Measurements from ENCODE around the gene USP12. TPM values are rescaled to one million over a fixed set of nuclear protein-coding genes. Genes with fewer than 3 reads are reported as not detected.
A peak's percentile ranks its signal among the peaks of the same experiment; 100 is the strongest.

The USP12 gene
- polyA plus RNA-seq, 4 donors: 27.6 to 40.2 (median 33.6) TPM

DNA sequence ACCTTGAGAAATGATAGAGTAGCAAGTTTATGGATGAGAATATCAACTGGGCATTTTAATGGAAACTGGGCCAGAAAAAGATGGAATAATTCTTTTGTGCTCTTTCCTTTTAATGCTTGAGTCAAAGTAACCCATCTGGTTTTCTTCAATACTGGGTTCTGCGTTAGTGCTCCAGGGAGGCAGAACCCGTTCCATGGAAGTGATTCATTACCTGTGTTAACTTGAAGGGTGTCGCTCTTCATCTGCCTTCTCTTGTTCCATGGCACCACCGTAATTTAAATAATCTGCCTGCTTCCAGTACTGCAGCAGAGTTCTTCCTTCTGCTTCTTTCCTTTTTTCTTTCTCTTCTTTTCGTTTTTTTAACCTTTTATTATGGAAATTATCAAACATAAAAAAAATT is 14.7 kb upstream of the USP12 start:
- DNase-seq (ENCODE audit: low read depth in 4 of 4, low spot score in 3 of 4): no peak

DNA sequence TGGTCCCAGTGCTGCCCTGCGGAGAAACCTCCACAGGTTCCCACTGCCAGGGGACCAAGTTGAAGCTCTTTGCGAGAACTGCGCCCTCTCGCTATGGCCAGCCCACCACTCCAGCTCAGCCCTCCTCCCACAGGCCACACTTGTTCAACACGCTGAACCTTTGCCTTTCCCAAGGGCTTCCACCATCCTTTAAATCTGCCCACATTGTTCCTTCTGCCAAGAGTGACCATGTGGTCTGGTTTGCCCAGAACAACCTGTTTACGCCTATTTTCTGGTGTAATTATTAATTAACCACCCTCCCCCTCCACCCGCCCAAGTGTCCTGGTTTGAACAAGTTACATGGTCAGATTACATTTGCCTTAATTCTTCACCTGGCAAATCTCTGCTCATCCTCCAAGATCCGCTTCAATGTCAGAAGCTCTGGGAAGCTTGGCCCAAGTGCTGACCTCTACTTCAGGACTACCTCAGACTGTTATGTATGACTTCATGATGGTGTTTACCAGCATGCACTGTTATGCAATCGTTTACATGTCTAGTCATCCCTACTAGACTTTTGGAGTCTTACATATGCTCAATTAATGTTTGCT is 12.0 kb upstream of the USP12 start:
- DNase-seq (ENCODE audit: low read depth in 4 of 4, low spot score in 3 of 4): no peak

DNA sequence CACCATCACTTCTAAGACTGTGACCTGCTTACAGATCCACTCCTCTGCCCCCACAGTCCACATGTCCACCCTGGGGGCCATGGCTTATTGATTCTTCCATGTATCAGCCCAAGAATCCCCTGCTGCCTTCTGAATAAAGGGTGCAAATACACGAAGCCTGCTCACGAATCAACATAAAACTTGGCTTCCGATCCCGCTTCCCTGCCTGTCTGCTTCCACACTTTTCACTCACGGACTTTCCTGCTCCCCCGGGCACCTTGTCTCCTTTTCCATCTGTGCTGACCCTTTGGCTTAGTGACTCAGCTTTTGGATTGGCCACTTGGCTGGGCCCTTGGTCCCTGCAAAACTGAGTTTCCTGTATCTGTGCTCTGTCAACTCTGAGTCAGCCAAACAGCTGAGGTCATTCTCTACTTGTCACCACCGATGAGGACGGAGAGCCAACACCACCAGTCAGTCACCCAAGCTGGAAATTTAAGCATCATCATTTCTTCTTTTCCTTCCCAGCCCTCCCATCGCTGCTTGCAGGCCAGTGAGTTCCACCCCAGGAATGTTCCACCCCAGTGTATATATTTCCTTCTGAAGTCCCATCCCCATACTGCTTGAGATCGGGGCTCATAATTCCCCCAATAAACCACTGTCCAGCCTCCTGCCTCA is 11.4 kb upstream of the USP12 start:
- DNase-seq (ENCODE audit: low read depth in 4 of 4, low spot score in 3 of 4): no peak

DNA sequence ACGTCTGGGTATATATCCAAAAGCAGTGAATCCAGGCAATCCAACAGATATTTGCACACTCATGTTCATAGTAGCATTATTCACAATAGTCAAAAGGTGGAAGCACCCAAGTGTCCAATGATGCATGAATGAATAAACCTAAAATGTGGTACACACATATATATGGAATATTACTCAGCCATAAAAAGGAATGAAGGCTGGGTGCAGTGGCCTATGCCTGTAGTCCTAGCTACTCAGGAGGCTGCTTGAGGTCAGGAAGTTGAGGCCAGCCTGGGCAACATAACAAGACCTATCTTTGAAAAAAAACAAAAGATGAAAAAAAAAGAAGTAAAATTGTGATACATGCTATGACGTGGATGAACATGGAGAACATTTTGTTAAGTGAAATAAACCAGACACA is 10.4 kb upstream of the USP12 start:
- DNase-seq (ENCODE audit: low read depth in 4 of 4, low spot score in 3 of 4): no peak

DNA sequence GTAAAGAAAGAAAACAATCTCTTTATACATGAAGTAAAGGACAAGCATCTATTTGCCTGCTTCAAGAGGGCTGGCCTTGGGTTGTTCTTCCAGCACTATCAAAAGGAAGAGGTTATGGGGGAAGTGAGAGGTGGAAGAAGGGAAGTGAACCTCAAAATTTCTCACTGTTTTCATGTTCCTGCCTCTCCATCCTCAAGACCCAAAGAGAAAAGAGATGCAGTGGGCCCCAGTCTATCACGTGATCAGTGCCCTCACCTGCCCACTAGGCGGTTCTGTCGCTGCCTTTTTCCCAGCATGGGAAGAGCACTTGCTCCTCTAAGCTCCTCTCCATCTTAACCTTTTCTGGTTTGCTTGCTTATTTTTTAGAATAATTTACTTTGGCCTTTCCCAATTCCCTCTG is 6.2 kb upstream of the USP12 start:
- no peak for DNase-seq (ENCODE audit: low read depth in 4 of 4, low spot score in 3 of 4)

DNA sequence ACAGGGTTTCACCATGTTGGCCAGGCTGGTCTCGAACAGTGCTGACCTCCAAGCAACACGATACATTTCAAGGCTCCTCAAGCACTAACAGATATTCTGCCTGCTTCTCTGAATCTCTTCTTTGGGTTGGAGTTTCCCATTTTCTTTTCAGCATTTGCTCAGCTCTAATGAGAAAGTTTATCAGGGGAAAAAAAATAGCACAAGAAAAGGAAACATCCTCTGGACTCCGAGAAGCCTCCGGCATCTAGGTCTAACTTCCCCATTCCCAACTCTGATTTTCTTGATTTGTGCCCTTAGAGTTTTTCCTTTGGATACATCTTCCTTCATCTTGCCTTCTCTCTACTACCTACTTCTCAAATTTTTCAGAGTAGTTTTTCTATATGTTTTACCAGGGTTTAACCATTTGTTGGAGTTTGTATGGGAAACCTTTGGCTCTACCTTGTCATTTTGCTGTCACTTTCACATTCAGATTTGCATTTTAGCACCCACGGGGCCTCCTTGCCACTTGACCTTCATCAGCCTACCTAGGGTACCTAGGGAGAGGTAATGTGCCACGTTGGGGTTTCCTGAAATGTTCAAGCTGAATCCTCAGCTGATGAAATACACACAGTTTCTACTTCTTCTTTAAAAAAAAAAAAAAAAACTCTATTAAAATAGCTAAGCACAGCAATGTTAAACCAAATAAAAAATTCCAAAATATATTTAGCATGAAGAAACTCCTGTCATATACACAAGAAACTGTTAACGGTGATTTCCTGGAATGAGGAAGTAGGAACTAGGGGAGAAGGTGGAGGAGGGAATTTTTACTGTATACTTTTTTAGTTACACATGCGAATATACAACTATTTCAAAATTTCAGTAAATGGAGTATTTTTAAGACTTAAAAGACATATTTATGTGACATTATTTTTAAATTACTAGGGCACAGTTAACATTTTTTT is 5.1 kb upstream of the USP12 start:
- no peak for DNase-seq (ENCODE audit: low read depth in 4 of 4, low spot score in 3 of 4)

DNA sequence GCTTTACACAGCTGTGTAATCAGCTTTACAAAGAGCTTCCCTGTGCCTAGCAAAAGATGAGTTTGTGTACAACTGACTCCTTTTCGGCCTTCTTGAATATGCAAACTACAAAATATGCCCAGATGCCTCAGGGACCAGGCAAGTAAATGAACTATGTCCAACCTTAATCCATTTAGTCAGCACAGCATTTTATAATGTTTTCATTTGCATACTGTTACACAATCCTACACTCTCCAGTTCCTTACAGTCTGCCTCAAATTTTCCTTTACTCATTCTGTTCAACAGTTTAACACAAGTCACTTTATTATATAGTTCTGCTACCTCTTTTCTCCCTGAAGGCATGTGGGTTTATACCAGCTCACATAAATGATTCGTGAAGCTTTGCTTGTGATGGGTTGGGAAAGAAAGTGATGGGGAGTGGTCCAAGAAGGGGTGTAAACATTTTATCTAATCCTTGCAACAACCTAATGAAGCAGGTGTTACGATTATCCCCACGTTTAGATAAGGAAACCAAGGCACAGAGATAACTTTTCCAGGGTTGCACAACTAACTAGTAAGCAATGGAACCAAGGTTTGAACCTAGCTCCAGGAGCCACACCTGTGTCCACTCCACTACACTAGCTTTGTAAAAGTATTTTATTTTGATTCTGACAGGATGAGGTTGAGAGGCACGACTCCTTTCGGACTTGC is 3.3 kb upstream of the USP12 start:
- no peak for DNase-seq (ENCODE audit: low read depth in 4 of 4, low spot score in 3 of 4)

DNA sequence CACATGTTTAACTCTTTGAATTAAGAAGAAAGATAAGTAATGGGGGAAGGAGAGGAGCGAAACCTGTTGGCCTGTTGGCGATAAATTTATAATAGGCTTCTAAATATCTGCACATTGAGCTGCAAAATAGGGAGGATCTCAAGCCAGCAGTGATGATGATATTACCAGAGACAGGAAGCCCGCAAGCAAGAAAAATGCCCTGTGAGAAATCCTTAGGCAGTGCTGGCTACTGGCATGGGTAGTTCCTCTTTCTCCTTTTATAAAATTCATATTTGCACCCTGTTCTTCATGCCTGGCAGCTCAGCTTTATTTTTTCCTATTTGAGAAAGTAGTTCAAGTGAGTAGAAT is 858 bp upstream of the USP12 start:
- no peak for DNase-seq (ENCODE audit: low read depth in 4 of 4, low spot score in 3 of 4)

DNA sequence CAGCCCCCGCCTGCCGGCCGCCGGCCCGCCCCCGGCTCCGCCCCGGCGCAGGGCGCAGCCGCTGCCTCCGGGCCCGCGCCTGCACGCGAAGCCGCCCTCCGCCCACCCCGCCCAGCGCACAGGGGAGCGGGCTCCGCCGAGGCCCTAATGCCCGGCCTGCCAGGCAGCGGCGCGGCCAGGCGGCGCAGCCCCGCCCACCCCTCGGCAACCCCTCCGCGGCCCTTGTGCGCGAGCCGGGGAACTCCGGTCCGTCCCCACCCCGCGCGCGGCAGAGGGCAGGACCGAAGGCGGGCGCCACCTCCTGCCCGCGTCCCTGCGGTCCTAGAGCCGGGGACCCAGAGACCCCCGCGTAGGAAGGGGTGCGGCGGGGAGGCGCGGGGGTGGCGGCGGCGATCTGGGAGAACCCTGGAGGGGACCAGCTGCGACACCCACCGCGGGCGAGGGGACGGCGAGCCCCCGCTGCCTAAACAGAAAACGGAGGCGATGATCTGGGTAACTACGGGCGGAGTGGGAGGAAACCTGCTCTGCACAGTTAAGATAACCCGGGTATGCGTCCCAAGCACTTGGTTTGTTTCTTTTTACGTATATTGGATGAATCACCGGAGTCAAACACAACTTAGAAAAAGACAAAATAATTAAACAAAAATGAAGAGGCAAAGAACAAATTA is 350 bp upstream of the USP12 start:
- peak in 3 of 4 donors; percentile 80 to 85 (median 80) for DNase-seq (ENCODE audit: low read depth in 4 of 4, low spot score in 3 of 4)

DNA sequence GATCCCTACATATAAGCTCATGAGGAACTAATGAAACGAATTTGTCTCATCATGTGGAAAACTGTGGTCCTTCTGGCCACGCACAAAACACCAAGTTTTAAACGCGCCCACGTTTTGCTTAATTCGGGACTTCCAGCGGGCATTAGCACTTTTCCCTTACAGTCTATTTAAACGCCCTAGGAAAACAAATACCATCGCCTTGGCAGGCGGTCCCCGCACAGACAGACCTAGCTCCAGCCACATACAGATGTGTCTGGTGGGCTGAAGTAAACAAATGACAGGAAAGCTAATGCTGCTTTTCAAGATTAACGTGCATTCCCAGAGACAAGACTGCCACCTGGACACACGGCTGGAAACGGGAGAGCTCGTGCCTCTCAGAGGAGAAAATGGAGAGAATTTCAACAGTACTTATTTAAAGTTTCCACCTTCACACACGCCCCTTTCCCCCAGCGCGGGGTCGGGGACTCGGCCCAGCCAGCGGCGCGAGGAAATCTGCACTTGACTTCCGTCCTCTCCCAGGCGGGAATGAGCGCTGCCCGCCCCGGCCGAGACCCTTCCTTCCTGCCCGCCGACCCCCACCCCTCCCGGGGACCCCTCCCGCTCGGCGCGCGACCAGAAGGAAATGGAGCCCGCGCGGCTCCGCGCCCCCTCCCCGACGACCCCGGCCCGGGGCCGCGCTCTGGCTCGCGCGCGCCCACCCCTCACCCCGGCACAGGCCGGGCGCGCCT is 931 bp downstream of the USP12 start:
- DNase-seq (ENCODE audit: low read depth in 4 of 4, low spot score in 3 of 4): peak in 2 of 4 donors; percentile 45 to 46

DNA sequence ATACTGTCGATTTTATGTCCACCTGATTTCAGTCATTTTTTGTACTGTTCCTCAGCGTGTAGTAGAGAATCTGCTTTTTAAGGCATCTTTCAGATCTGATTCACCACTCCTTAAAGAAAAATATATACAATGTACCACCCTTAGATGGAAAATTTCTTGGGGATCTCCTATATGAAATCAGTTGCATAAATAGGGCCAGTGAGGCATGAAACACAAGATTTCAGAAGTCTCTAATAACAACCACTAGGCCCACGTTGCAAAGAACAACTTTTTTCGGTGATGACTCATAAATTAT is 1.4 kb downstream of the USP12 start:
- no peak for DNase-seq (ENCODE audit: low read depth in 4 of 4, low spot score in 3 of 4)

DNA sequence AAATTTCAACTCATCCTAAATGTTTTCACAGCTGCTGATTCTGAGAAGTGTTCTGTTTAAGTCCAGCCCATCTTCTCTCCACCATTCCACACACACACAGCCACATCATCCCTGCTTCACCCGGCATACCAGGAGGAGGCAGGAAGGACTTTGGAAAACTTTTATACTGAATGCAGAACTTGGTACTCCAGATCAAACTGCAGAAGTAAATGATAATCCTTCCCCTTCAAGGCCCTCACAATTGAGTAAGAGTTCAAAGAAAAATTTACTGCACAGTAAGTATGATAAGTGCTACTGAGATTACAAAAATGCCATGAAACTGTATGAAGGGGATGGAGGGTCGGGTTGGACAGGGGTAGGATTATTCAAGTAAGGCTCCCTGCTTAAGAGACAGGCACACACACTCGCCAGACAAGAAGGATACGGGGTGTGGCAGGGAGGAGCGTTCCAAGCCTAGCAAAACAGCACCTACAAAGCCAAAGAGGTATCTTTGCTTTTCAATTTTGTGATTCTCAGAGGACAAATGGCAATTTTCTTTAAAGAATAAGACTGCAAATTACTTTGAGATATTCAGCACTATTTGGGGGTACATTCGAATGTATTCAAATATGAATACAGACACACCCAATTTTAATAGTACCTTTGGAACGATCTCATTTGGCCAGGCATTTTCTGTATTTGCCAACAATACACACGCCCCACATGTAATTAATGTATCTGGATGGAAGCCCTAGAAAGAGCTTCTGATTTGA is 2.5 kb downstream of the USP12 start:
- DNase-seq (ENCODE audit: low read depth in 4 of 4, low spot score in 3 of 4): no peak

DNA sequence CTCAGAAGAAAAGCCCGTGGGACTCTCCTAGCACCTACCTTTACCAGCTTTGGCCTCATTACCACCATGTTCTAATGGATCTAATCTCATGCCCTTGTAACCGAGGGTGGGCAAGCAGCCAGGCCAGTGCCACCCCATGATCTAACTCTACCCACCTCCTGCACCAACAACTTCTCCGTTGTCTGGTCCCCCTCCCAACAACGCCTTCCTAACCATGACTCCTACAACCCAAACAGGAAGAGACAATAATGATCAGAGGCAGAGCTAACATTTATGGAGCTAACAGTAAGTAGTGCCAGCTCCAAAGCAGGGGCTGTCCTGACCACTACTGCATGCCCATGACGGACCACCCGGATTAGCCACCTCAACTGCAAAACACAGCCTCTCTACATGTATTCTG is 3.5 kb downstream of the USP12 start:
- no peak for DNase-seq (ENCODE audit: low read depth in 4 of 4, low spot score in 3 of 4)

DNA sequence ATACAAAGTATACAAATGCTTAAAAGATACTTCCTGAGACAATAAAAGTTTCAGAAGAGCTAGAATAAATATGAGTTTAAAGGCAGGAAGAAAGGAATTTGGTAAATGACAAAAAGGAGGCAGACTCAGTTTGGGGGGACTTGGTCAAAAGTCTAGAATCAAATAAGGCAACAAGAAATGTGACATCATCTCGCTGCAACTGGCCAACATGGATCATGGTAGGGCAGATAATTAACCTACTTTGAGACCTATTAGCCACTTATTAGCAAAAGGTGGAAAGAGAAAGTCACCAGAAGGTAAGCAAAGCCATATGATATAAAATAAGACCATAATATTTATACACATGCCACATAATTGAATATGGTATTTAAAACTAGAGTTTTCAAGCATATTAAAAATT is 5.3 kb downstream of the USP12 start:
- no peak for DNase-seq (ENCODE audit: low read depth in 4 of 4, low spot score in 3 of 4)

DNA sequence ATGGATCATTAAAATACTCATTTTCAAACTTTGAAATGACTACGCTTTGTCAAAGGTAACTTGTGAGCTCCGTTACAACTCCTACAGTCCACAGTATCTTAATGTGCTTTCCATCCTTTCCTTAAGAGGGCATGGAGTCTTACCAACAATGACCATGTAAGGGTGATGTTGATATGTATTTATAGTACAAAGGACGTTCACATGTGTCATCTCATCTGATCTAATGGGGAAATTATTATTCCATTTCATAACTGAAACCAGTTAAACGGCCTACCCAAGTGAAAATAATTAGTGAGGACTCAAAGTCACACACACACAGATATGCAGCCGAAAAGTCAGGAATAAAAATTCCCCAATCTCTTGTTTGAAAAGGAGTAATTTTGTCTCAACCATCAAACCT is 9.6 kb downstream of the USP12 start:
- no peak for DNase-seq (ENCODE audit: low read depth in 4 of 4, low spot score in 3 of 4)

DNA sequence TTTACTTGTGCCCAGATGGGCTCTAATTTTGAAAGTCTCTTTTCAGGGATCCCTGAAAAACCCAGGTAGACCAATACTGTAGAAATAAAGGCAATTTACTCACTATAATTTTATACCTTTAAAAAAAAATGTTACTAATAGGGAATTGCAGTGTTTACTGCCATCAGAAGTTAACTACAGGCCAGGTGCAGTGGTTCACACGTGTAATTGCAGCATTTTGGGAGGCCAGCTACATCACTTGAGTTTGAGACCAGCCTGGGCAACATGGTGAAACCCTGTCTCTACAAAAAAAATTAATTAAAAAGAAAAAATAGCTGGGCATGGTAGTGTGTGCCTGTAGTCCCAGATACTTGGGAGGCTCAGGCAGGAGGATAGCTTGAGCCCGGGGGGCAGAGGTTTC is 10.2 kb downstream of the USP12 start:
- no peak for DNase-seq (ENCODE audit: low read depth in 4 of 4, low spot score in 3 of 4)

DNA sequence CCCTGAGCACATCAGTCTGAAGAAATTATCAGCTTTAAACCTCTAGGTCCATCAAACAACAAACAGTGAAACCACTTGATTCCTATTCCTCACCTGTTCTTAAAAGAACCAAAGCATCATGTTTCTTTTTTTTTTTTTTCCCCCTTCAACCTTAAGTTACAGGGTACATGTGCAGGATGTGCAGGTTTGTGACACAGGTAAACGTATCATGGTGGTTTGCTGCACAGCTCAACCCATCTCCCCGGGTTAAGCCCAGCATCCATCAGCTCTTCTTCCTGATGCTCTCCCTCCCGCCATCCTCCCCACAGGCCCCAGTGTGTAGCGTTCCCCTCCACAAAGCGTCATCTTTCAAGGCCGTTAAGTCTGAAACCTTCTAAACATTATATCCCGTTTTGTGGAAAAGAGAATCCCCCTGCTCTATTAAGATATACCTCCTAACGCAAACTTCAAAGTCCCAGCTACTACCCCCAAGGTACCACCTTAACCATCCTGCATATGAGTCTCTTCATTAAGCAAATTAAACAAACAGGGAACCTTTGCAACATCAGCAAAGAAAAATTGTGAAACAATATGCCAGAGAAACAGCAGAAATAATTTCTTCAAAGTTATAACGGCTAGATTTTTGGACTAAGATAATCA is 10.8 kb downstream of the USP12 start:
- DNase-seq (ENCODE audit: low read depth in 4 of 4, low spot score in 3 of 4): no peak

DNA sequence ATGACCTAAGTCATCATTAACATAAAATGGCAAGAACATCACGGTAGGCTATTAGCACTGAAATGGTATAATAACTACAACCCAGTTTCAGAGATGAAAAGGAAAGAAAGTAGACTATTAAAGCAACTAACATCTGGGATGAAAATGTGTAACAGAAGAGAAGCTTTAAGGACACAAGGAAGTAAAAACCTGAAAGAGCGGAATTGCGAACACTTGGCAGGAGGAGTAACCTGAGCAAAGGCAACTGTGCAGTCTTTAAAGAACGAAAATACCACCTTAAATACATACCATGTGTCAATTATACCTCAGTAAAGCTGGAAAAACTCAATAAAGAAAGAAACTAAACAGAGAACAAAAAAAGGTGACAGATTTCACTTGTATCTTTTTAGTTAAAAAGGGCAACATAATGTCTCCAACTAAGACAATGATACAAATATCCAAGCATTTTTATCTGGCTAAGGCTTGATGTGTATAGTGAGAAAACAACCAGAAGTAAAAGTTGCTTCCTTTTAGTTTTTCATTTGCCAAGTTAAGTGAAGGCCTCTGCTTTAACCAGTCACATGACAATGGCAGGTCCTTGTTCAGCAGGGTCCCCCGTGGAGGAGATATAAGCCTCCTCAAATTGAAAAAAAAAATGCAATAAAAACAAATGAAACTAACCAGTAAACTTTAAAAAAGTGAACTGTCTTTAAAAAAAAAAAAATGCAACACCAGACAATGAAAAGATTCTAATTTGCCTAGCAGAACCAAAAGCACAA is 11.6 kb downstream of the USP12 start:
- DNase-seq (ENCODE audit: low read depth in 4 of 4, low spot score in 3 of 4): no peak
